HG03565 (cell line): Measurements from ENCODE around the gene GDF10.

Experiments used
- ATAC-seq: cut with Tn5 transposase; IDR thresholded peaks from one replicate; pipeline ENCODE4 v1.9.1; 2021; ENCODE audit warnings: mild to moderate bottlenecking, moderate library complexity; ENCODE audit not compliant: unreplicated experiment

The GDF10 gene

DNA sequence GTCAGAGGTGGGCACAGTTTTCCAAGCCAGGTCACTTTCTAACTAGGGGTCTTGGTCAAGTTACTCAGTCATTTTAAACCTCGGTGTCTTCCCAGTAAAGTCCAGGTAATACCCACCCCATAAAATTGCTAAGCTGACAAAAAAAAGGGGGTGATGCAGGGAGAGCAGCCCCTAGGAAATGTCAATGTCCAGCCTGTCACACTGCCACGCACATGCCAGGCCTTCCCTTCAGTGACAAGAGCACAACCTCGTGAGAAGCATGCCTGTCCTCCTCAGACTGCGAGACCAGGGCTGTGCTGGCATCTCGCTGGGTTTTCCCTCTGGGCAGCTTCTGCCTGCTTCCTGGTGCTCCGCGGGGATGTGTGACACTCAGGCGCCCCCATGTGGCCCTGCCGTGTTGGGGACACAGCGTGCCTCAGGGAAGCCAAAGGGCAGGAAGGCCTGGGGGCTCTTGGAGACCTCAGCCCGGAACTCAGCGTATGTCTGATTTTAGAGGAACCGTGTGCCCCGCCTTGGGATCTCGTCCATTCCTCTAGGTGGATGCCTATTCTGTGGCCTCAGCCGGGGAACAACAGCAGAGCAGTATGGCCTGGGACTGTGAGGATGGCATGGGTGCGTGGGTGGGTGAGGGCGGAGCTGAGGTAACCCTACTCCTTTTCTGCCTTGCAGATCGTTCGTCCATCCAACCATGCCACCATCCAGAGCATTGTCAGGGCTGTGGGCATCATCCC is 12.1 kb downstream of the GDF10 start:
- ATAC-seq: peak; percentile 59

DNA sequence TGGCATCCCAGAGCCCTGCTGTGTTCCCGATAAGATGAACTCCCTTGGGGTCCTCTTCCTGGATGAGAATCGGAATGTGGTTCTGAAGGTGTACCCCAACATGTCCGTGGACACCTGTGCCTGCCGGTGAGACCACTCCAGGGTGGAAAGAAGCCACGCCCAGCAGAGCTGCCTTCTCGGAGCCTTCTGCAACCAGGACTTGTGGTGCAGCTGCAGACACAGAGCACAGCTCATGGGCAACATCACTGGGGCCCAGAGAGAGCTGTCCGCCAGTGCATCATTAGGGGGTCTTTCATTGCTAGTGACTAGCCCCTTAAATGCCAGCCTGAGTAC is 12.6 kb downstream of the GDF10 start:
- no peak for ATAC-seq

DNA sequence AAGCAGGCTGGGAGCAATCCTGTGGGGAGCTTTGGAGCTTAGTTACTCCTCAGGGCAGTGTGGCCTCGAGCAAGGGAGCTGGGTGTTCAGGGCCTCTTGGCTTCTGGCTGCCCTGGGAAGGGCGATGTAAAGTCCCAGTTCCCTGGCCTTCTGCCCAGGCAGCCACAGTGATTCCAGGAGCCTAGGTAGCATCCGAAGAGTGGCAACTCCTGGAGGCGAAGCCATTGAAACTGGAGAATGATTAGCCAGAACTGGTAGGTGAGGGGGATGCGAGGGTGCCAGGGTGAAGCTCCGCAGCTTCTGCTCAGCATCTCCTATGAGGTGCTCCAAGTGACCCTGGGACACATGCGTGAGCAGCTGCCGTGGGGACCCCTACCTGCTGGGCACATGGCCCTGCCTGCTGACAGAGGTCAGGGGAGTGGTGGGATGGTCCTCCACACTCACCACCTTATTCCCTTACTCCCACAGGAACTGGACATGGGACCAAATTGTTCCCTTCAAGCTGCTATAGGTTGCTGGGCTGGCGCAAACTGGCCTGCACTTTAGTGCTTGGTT is 14.5 kb downstream of the GDF10 start:
- ATAC-seq: no peak

DNA sequence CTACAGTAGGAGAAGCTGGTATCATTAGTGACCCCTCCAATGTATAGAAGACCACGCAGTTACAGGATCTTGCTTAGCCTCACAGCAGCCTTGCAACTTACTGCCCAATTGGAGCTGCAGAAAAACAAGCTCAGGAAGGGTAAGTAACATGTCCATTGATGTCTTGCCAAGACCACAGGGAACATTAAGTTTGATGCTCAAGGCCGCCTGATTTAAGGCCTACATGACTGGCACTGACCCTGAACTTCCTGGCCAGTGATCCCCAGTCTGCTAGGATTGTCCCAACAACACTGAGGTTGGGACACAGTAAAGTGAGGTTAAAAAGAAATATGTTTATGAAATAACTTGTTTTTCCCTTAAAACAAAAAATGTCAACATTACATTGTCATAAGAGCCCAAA is 15.4 kb downstream of the GDF10 start:
- ATAC-seq: no peak

DNA sequence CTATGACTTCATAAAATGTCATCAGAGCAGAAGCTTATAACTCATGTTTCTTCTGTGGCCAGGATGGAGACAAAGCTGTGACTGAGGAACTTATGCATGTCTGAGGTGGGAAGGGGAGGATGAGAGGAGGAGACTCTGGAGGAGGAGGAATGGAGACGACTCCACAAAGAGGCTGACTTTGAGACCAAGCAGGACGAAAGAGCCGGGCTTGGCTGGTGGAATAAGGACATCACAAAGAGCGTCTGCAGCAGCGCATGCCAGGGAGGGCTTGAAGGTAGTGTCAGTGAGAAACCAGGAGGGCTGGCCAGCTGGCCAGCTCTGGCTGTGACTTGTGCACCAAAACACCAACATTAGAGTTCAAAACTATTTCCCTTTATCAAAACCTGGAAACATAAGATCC is 16.1 kb downstream of the GDF10 start:
- ATAC-seq: no peak

DNA sequence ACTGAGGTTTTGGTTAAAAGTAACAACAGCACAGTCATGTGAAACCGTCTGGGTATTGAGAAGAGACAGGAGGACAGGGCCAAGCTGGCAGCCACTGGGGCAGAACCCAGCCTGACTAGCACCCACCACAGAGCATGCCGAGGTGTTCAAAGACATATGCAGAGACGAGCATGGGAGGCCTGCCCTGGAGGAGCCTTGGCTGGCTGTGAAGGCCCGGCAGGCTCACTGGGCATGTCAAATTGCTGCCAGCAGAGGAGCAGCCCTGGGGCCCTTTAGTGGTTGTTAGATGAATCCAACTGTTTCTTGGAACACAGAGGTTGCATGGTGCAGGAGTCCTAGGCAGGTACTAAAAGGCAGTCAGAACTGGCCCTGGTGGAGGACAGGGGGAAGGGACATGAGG is 17.3 kb downstream of the GDF10 start:
- ATAC-seq: no peak

DNA sequence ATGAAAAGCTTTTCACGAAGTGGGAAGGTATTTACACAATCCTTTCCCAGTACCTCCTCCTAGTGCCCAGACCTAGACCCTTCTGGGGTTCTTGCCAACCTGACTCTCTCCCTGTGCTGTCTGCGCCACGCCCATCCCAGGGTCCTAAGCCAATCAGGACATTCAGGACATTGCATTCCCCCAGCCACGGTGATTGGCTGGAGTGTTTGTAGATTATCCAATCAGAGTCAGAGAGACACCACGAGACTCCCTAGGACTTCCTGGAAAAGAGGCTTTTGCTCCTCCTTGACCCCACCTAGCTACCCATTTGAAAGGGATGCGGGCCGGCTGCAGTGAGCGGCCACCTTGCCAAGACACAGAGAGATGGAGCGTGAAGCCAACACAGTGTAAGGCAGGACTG is 18.7 kb downstream of the GDF10 start:
- no peak for ATAC-seq

DNA sequence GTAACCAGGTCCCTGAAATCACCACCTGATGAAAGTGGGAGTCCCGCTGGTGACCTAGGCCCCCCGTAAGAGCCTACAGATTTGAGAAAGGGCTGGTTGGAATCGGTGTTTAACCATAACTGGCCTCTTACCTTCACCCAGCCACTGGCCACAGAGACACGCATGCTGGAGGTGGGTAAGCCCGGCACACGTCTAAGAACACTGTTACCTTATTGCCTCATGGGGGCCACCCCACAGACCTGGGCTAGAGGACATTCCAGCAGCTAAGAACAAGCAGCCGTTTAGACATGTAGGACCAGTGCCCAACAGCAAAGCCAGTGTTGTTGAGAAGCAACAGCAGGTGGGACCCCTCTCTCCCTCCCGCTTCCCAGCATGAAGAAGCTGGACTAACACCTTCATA is 19.8 kb downstream of the GDF10 start:
- no peak for ATAC-seq

DNA sequence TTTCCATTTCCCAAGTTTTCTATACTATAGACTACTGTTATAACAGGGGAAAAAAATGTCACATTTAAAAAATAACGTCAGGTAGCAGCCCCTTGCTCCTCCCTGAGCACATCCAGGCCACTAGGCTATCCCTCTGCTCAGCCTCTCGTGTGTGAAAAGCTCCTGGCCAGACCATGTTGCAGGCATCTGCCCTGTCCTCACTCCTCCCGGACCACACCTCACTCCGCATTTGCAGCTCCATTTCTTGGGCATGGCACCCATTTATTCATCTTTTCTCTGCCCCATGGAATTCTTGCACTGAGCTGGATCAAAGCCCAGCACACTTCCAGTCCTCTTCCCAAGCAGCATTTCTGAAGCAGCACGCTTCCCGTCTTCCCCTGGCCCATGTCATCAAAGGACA is 20.8 kb downstream of the GDF10 start:
- ATAC-seq: no peak

DNA sequence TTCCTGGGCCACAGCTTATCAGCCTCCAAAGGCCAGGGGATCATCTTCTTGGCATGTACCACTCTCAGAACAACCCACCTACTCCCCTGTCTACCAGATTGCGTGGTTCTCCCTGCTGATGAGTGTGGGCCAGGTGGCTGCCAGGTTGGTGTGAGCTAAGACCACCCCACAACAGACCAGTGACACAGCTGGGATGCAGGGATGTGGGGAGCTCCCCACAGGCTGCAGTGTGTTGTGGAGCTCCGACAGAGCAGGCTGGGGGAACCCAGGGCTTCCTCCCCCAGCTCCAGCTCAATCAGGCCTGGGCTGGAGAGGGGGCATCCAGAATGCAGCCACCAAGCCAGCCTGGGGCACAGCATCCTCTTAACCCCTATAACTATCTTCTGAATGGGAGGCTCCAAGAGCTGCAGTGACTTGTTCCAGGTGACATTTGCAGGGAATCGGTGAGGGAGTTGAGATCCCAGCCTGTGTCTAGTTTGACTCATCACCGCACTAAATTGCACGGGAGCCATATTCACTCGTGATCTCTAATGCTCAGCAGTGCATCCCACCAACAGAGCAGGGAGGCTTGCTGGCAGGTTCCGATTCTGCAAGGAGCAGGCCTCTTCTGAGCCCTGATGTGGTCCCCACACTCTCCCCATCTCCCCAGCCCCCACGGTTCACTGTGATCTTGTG is 21.7 kb downstream of the GDF10 start:
- ATAC-seq: no peak

DNA sequence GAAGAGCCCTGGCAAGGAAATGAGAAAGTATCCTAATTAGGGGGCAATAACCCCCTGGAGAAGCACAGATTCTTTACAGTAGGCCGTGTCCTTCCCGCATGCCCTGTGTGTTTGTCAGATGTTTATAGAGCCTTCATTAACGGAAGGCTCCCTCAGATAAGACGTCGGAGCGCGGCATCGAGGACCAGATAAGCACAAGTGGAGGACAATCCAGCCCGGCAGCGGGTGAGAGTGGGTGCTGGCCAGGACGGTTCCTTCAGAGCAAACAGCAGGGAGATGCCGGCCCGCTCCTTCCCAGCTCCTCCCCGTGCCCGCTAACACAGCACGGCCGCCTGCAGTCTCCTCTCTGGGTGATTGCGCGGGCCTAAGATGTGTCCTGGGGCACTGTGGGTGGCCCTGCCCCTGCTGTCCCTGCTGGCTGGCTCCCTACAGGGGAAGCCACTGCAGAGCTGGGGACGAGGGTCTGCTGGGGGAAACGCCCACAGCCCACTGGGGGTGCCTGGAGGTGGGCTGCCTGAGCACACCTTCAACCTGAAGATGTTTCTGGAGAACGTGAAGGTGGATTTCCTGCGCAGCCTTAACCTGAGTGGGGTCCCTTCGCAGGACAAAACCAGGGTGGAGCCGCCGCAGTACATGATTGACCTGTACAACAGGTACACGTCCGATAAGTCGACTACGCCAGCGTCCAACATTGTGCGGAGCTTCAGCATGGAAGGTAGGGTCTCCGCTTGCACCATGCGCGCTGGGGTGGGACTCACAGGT is 22.5 kb downstream of the GDF10 start, which contains the start of gene GDF2:
Gene GDF2 (plus strand): TSS at position 155 of the 762 bp plus-strand sequence. CDS start 215 bp downstream, at position 370.
- no peak for ATAC-seq

DNA sequence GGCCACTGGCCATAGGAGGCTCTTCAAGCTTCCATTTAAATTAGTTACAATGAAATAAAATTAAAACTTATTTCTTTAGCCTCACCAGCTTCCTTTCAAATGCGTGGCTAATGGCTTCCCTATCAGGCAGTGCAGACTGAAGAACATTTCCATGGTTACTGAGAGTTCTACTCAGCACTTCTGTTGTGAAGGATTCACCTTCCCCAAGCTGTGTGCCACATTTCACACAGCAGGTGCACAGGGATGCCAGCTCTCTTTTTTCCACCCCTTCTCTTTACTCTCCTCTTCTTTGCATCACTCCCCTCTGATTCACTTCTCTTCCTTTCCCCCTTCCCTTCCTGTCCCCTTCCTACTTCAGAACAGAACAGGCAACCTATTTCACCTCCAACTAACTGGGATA is 23.1 kb downstream of the GDF10 start:
- no peak for ATAC-seq

DNA sequence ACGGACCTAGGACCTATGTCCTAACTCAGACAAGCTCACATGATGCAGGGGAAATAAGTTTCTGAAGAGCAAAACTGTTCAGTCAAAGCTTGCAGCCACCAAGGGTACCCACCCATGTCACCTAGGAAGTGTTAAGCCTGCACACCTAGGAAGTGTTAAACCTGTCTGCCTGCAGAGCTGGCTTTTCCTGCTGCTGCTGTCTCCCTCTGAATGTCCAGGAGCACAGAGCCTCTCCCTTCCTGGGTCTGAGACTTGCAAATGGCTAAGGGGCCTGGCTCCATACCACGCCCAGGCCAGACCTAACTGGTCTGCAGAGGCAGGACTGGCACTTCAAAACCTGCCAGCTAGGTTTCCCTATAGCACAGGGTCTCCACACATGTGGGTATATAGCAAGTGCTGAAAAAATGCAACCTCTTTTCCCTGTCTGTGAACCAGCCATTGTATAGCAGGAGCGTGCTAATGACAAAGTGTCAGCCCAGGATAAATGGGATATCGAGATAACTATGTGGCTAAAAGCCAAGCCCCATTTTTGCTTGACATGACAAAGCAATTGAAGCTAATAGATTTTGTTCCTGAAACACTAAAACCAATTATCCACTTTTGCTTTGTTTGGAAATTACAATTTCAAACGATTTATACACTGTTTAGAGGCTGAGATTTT is 23.8 kb downstream of the GDF10 start:
- no peak for ATAC-seq

DNA sequence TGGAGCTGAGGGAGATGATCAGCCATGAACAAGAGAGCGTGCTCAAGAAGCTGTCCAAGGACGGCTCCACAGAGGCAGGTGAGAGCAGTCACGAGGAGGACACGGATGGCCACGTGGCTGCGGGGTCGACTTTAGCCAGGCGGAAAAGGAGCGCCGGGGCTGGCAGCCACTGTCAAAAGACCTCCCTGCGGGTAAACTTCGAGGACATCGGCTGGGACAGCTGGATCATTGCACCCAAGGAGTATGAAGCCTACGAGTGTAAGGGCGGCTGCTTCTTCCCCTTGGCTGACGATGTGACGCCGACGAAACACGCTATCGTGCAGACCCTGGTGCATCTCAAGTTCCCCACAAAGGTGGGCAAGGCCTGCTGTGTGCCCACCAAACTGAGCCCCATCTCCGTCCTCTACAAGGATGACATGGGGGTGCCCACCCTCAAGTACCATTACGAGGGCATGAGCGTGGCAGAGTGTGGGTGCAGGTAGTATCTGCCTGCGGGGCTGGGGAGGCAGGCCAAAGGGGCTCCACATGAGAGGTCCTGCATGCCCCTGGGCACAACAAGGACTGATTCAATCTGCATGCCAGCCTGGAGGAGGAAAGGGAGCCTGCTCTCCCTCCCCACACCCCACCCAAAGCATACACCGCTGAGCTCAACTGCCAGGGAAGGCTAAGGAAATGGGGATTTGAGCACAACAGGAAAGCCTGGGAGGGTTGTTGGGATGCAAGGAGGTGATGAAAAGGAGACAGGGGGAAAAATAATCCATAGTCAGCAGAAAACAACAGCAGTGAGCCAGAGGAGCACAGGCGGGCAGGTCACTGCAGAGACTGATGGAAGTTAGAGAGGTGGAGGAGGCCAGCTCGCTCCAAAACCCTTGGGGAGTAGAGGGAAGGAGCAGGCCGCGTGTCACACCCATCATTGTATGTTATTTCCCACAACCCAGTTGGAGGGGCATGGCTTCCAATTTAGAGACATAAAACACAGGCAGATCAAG is 25.6 kb downstream of the GDF10 start:
- no peak for ATAC-seq

DNA sequence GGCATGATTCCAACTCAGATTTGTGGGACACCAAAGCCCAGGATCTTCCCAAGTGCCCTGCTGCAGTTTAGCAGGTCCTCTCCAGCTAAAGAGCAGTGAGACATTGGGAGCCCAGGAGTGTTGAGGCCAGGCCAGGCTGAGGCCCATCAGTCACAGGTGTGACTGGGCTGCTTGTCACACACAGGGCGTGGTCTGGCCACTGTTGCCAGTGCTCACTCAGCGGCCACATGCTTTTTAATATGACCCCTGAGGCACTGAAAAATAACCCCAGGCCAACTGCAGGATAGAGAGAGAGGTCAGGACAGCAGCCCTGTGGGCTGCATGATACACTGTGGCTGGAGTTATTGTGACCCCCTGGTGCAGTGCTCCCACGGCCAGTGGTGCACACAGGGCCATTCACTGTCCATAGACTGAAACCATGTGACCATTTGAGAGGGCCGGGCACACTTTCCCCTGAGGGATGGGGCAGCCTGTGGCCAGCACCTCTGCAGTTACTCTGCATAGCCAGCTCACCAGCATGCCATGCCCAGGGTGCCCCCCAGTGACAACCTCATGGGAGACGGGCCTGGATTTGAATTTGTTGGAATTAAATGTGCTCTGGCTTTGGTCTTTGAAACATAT is 26.4 kb downstream of the GDF10 start:
- ATAC-seq: no peak

DNA sequence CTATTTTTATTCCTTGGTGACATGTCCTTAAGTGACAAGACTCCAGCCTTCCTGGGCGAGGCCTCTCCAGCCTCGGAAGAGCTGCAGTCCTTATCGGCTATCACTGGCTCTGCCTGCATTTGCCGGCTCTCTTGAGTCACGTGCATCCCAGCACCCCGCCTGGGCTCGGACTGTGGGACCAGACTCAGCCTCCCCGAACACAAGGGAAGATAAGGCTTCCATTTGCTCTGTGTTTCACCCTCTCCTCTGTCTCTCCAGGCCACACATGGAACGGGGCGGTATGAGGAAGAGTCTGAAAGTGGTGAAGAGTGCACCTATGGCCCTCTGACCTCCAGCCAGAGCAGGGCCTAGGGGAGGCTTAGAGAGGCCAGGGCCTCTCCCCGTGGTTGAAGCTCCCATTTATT is 26.9 kb downstream of the GDF10 start:
- ATAC-seq: no peak

DNA sequence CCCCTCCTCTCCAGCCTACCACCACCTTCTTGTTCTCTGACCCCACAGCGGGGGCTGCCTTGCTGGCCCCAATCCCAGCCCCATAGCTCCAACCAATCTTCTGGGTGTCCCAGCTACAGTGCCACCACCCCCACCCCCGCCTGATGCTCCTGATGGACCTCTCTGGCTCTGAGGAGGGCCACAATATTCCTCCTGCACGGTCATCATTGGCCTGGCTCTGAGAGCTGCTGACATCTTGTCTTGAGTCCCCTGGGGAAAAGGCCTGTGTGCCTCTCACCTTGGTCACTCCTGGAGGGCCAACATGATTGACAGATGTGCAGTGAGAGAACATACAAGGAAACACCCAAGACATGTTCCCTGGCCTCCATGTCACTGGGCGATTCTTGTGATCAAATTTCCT is 29.9 kb downstream of the GDF10 start:
- ATAC-seq: no peak

DNA sequence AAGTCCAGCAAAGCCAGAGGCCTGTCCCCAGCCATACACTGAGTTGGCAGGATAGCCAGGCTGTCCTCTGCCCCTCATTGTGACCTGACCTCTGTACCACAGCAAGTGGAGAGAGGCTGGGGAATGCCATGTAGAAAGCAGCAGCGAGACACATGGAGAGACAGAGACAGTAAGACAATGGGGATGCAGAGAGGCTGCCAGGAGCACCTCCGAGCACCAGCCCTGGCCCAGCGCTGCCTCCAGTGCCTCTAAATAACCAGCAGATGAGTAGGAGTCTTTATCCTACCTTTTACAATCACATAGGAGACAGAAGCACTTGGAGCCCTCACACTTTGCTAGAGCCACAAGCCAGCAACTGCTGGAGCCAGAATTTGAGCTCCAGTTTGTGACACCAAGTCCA is 30.4 kb downstream of the GDF10 start:
- no peak for ATAC-seq

DNA sequence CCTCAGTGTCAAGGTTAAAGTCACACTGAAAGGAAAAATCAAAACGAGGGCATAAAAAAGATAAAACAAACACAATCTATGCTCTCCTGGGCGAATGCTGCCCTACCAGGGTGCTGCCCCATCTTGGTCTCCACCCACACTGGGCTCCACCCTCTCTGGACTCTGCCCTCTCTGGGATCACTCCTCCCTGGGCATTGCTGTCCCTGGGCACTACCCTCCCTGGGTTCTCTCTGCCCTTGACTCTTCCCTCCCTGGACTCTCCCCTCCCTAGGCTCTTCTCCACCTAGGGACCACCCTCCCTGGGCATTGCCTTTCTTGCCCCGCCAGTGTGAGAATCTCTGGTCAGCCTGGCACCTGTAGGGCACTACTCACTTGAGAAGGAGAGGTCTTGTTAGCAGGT is 30.8 kb downstream of the GDF10 start:
- no peak for ATAC-seq

DNA sequence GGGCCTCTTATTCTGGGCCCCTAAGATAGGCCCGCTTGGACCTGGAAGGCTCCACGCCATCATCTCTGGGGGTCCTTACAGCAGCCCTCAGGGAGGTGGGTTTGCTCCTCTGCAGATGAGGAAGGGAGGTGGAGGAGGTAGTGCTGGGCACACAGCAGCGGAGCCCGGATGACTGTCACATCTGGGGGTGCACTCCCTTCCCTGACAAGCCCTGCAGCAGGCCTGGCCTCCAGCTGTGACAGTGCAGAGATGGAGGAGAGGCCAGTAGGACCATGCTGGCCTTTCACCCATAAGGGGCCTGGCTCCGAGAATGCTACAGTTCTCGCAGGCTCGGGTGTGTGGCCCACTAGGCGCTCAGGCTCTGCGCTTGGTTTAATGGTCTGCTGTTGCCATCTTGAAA is 31.5 kb downstream of the GDF10 start:
- no peak for ATAC-seq
